ENCODE measurements around the gene EFHD1.

DNA sequence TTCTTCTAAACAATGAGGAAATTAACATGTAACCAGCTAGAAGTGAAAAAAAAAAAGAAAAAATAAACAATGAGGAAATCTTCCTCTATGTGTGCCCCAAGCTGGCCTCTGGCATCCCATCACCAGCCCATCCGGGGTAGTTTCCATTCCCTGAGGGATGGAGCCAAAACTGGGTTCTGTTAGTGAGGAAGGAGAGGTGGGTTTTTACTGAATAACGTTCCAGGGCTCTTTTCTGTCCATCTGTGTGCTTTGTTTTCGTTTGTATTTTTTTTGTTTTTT is 9.7 kb downstream of the EFHD1 start:
- TF ChIP-seq, protein P1, sequence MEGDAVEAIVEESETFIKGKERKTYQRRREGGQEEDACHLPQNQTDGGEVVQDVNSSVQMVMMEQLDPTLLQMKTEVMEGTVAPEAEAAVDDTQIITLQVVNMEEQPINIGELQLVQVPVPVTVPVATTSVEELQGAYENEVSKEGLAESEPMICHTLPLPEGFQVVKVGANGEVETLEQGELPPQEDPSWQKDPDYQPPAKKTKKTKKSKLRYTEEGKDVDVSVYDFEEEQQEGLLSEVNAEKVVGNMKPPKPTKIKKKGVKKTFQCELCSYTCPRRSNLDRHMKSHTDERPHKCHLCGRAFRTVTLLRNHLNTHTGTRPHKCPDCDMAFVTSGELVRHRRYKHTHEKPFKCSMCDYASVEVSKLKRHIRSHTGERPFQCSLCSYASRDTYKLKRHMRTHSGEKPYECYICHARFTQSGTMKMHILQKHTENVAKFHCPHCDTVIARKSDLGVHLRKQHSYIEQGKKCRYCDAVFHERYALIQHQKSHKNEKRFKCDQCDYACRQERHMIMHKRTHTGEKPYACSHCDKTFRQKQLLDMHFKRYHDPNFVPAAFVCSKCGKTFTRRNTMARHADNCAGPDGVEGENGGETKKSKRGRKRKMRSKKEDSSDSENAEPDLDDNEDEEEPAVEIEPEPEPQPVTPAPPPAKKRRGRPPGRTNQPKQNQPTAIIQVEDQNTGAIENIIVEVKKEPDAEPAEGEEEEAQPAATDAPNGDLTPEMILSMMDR (IDR thresholded peaks at IDR 0.05 in 8 of 11, conservative IDR thresholded peaks at IDR 0.05 in 3 of 11): no peak
- TF ChIP-seq POLR2AphosphoS5 (IDR thresholded peaks at IDR 0.05) (no peak), POLR2A (IDR thresholded peaks at IDR 0.05) (no peak)
